Ishikawa (cell line): ENCODE results near the gene FOXP1.

Source experiments
- CREB1 ChIP-seq: IDR thresholded peaks from 2 replicates; pipeline ENCODE4 v1.6.1; 2012; ENCODE audit warnings: low read depth
- EGR1 ChIP-seq: IDR thresholded peaks from 2 replicates; pipeline ENCODE4 v1.6.1; 2012
- EP300 ChIP-seq: IDR thresholded peaks from 2 replicates; pipeline ENCODE4 v1.6.1; 2012; ENCODE audit warnings: borderline replicate concordance
- FOXM1 ChIP-seq: IDR thresholded peaks from 2 replicates; pipeline ENCODE4 v1.6.1; 2012; ENCODE audit warnings: low read depth, borderline replicate concordance
- MAX ChIP-seq: IDR thresholded peaks from 2 replicates; pipeline ENCODE4 v1.6.1; 2012
- NFIC ChIP-seq: IDR thresholded peaks from 2 replicates; pipeline ENCODE4 v1.6.1; 2012
- RAD21 ChIP-seq: IDR thresholded peaks from 2 replicates; pipeline ENCODE4 v1.6.1; 2012; ENCODE audit warnings: low read depth
- REST ChIP-seq: IDR thresholded peaks from 2 replicates; pipeline ENCODE4 v1.6.1; 2012; ENCODE audit warnings: low read depth, mild to moderate bottlenecking
- TAF1 ChIP-seq: IDR thresholded peaks from 2 replicates; pipeline ENCODE4 v1.6.1; 2012; ENCODE audit warnings: low read depth, mild to moderate bottlenecking
- TCF12 ChIP-seq: IDR thresholded peaks from 2 replicates; pipeline ENCODE4 v1.6.1; 2012; ENCODE audit warnings: low read depth
- TEAD4 ChIP-seq: IDR thresholded peaks from 2 replicates; pipeline ENCODE4 v1.6.1; 2012
- USF1 ChIP-seq: IDR thresholded peaks from 2 replicates; pipeline ENCODE4 v1.6.1; 2012
- YY1 ChIP-seq: IDR thresholded peaks from 2 replicates; pipeline ENCODE4 v1.6.1; 2012; ENCODE audit warnings: low read depth
- ZBTB7A ChIP-seq: IDR thresholded peaks from 2 replicates; pipeline ENCODE4 v1.6.1; 2012; ENCODE audit warnings: low read depth

- TF ChIP-seq RAD21 = no peak
- no peak for TF ChIP-seq EP300
- TF ChIP-seq FOXM1 = no peak
- TF ChIP-seq TAF1 = no peak
- no peak for TF ChIP-seq REST
- TF ChIP-seq USF1 = no peak
- no peak for TF ChIP-seq NFIC
- TF ChIP-seq EGR1 = no peak
- no peak for TF ChIP-seq TCF12
- no peak for TF ChIP-seq MAX
- no peak for TF ChIP-seq ZBTB7A
- TF ChIP-seq YY1 = no peak
- TF ChIP-seq CREB1 = no peak
- TF ChIP-seq TEAD4 = no peak
These were observed 266.4 kb downstream of the FOXP1 start for GRCh38 chr3:71317140-71317539.
